ENCODE data around the gene CFAP45. TPM values are rescaled to one million over a fixed set of nuclear protein-coding genes. Genes with fewer than 3 reads are reported as not detected.

CFAP45 gene
- total and polyA plus RNA-seq, 9 of the 15 experiments (the other 6 are each of a cell fraction or from before 2014, with no cell fraction given) = 0.65 to 2.4 (median 1.5) TPM

GRCh38 chr1:159900755-159901360 is 893 bp upstream of the CFAP45 start (continued):
- TF ChIP-seq CHD7 (IDR thresholded peaks at IDR 0.05; ENCODE audit: low read depth, low read length) = no peak
- TF ChIP-seq TFAP4 (CRISPR knock-in tag; IDR thresholded peaks at IDR 0.05; ENCODE audit: borderline replicate concordance) = no peak
- TF ChIP-seq CHD2 (IDR thresholded peaks at IDR 0.05; ENCODE audit: low read depth, low read length) = no peak
- TF ChIP-seq ZNF592 (IDR thresholded peaks at IDR 0.05) = 0 out of 2 replicates have a peak, but pooled peaks have one; percentile 16
- TF ChIP-seq L3MBTL2 (IDR thresholded peaks at IDR 0.05) = peak; percentile 64; the same call in 1 of the 2 replicates
- peak; percentile 28 for TF ChIP-seq ZFP36 (IDR thresholded peaks at IDR 0.05; ENCODE audit: low read depth, low read length, partially characterized antibody)
- no peak for TF ChIP-seq RBM25 (IDR thresholded peaks at IDR 0.05; ENCODE audit: low read depth, low read length, severe bottlenecking)
- no peak for TF ChIP-seq HNRNPL (IDR thresholded peaks at IDR 0.05; ENCODE audit: low read depth, low read length)
- no peak for TF ChIP-seq NCOA6 (IDR thresholded peaks at IDR 0.05)

Measured in K562 (cell line).